Thymus (tissue), 11 donors: ENCODE measurements around the gene KRT73. TPM values are rescaled to one million over a fixed set of nuclear protein-coding genes. Genes with fewer than 3 reads are reported as not detected.

Source experiments
- DNase-seq, 9 donors: peaks; one replicate each; pipeline ENCODE4 v3.0.0-alpha.2; 2013; ENCODE audit warnings: low spot score in 9 of 9, low read depth in 6 of 9, missing footprints in 1 of 9
- H3K27ac ChIP-seq, 2 donors: one replicate each; pipeline ENCODE4 v1.5.1; 2013; ENCODE audit warnings: control low read depth in 1 of 2, low read depth in 1 of 2, low read length in 1 of 2, mild to moderate bottlenecking in 1 of 2, moderate library complexity in 1 of 2
- H3K27me3 ChIP-seq, 2 donors: one replicate each; pipeline ENCODE4 v1.5.1; 2013; ENCODE audit warnings: low read length in 1 of 2; ENCODE audit not compliant: control insufficient read depth in 2 of 2, insufficient read depth in 1 of 2
- H3K36me3 ChIP-seq, 2 donors: one replicate each; pipeline ENCODE4 v1.5.1; 2013; ENCODE audit warnings: low read length in 1 of 2, mild to moderate bottlenecking in 1 of 2, moderate library complexity in 1 of 2; ENCODE audit not compliant: control insufficient read depth in 2 of 2, insufficient read depth in 2 of 2
- H3K4me1 ChIP-seq, 2 donors: one replicate each; pipeline ENCODE4 v1.5.1; 2013; ENCODE audit warnings: low read length in 2 of 2; ENCODE audit not compliant: control insufficient read depth in 2 of 2, insufficient read depth in 2 of 2
- H3K4me3 ChIP-seq, 2 donors: one replicate each; pipeline ENCODE4 v1.5.1; 2013; ENCODE audit warnings: low read length in 2 of 2, control low read depth in 1 of 2, mild to moderate bottlenecking in 1 of 2
- H3K9me3 ChIP-seq, 2 donors: one replicate each; pipeline ENCODE4 v1.5.1; 2013; ENCODE audit warnings: low read length in 1 of 2, mild to moderate bottlenecking in 1 of 2; ENCODE audit not compliant: control insufficient read depth in 2 of 2, insufficient read depth in 1 of 2
- WGBS: extraction: QIAGEN DNeasy Blood & Tissue Kit; methylation state at CpG from one replicate; pipeline ENCODE4 v1.1.7; 2013; 5-methylcytosine and 5-hydroxymethylcytosine counted together
- polyA plus RNA-seq: library from polyadenylated mRNA; stranded (reverse); fragments of 200-250 nt; gene quantifications from one replicate; pipeline ENCODE4 v1.2.3, GENCODE V29; 2013
- total RNA-seq: library from RNA; stranded (reverse); fragments of 120-200 nt; gene quantifications from one replicate; pipeline ENCODE4 v1.2.4, GENCODE V29; 2013
- donor health status: healthy.

KRT73 gene
- total and polyA plus RNA-seq, 2 donors = 0.28 to 1.9 TPM

- no peak for DNase-seq
- Histone ChIP-seq H3K4me3 (no peak overlapping the region), H3K4me1 (peaks cover 4 to 22% of the 10 kb centered on the region in 2 donors), H3K27ac (no peak overlapping the region), H3K27me3 (no peaks in the 10 kb centered on the region), H3K36me3 (no peaks in the 10 kb centered on the region), H3K9me3 (no peaks in the 10 kb centered on the region)
- 96% methylated on average over 4 of the region's 4 CpGs for WGBS
These were observed 18.9 kb upstream of the KRT73 start for GRCh38 chr12:52637299-52637698.

GRCh38 chr12:52636592-52637258 lies 18.4 kb upstream of the KRT73 start:
- no peak for DNase-seq
- Histone ChIP-seq H3K27ac (no peak overlapping the region), H3K9me3 (no peaks in the 10 kb centered on the region), H3K4me1 (peaks cover 4 to 20% of the 10 kb centered on the region in 2 donors), H3K36me3 (no peaks in the 10 kb centered on the region), H3K27me3 (no peaks in the 10 kb centered on the region), H3K4me3 (no peak overlapping the region)
- 91% methylated on average over 5 of the region's 5 CpGs for WGBS

- no peak for DNase-seq
- no peaks in the 10 kb centered on the region for H3K27me3 ChIP-seq
- no peak overlapping the region for H3K4me3 ChIP-seq
- no peaks in the 10 kb centered on the region for H3K9me3 ChIP-seq
- H3K4me1 ChIP-seq = peaks cover 4 to 18% of the 10 kb centered on the region in 2 donors
- H3K27ac ChIP-seq = no peak overlapping the region
- WGBS = 62% methylated on average over 6 of the region's 6 CpGs
- no peaks in the 10 kb centered on the region for H3K36me3 ChIP-seq
These were observed 17.8 kb upstream of the KRT73 start for GRCh38 chr12:52636189-52636588.

- Histone ChIP-seq H3K27me3 (no peaks in the 10 kb centered on the region), H3K4me3 (no peak overlapping the region), H3K27ac (peak overlapping the region in 1 of 2 donors; percentile 12), H3K36me3 (no peaks in the 10 kb centered on the region), H3K4me1 (peaks cover 4 to 21% of the 10 kb centered on the region in 2 donors), H3K9me3 (no peaks in the 10 kb centered on the region)
- 73% methylated on average over 7 of the region's 7 CpGs for WGBS
- DNase-seq = no peak
These were observed 16.1 kb upstream of the KRT73 start for GRCh38 chr12:52634266-52635056.

GRCh38 chr12:52633383-52633782 lies 15.0 kb upstream of the KRT73 start:
- no peaks in the 10 kb centered on the region for H3K9me3 ChIP-seq
- H3K27ac ChIP-seq = peak overlapping the region in 1 of 2 donors; percentile 35
- no peaks in the 10 kb centered on the region for H3K27me3 ChIP-seq
- no peak overlapping the region for H3K4me3 ChIP-seq
- peaks cover 4 to 23% of the 10 kb centered on the region in 2 donors for H3K4me1 ChIP-seq
- 7% methylated on average over 4 of the region's 4 CpGs for WGBS
- DNase-seq = peak in 5 of 9 donors; percentile 33 to 70 (median 55)
- no peaks in the 10 kb centered on the region for H3K36me3 ChIP-seq

- no peaks in the 10 kb centered on the region for H3K36me3 ChIP-seq
- no peak for DNase-seq
- H3K27ac ChIP-seq = no peak overlapping the region
- H3K4me3 ChIP-seq = no peak overlapping the region
- no peaks in the 10 kb centered on the region for H3K27me3 ChIP-seq
- WGBS = 95% methylated on average over 4 of the region's 4 CpGs
- peaks cover 4 to 23% of the 10 kb centered on the region in 2 donors for H3K4me1 ChIP-seq
- no peaks in the 10 kb centered on the region for H3K9me3 ChIP-seq
These were observed 14.3 kb upstream of the KRT73 start for GRCh38 chr12:52632656-52633055.

GRCh38 chr12:52631676-52632459 lies 13.5 kb upstream of the KRT73 start:
- Histone ChIP-seq H3K36me3 (no peaks in the 10 kb centered on the region), H3K4me3 (no peak overlapping the region), H3K4me1 (peaks cover 4 to 23% of the 10 kb centered on the region in 2 donors), H3K27ac (no peak overlapping the region), H3K9me3 (no peaks in the 10 kb centered on the region), H3K27me3 (no peaks in the 10 kb centered on the region)
- WGBS = 90% methylated on average over 6 of the region's 6 CpGs
- no peak for DNase-seq

- no peaks in the 10 kb centered on the region for H3K27me3 ChIP-seq
- H3K9me3 ChIP-seq = no peaks in the 10 kb centered on the region
- H3K27ac ChIP-seq = no peak overlapping the region
- H3K36me3 ChIP-seq = no peaks in the 10 kb centered on the region
- no peak overlapping the region for H3K4me3 ChIP-seq
- peaks cover 4 to 23% of the 10 kb centered on the region in 2 donors for H3K4me1 ChIP-seq
- no peak for DNase-seq
- WGBS = 73% methylated on average over 4 of the region's 4 CpGs
These were observed 12.9 kb upstream of the KRT73 start for GRCh38 chr12:52631264-52631663.
